ENCODE data around the gene MRPS35.

GRCh38 chr12:27705263-27705662 lies 5.4 kb upstream of the MRPS35 start:
- TF ChIP-seq POLR2A (IDR thresholded peaks at IDR 0.05) (no peak), EP300 (IDR thresholded peaks at IDR 0.05; ENCODE audit: low read depth) (no peak)

Measured in transverse colon (tissue), 1 donor.